Measurements from ENCODE around the gene DCC.

DNA sequence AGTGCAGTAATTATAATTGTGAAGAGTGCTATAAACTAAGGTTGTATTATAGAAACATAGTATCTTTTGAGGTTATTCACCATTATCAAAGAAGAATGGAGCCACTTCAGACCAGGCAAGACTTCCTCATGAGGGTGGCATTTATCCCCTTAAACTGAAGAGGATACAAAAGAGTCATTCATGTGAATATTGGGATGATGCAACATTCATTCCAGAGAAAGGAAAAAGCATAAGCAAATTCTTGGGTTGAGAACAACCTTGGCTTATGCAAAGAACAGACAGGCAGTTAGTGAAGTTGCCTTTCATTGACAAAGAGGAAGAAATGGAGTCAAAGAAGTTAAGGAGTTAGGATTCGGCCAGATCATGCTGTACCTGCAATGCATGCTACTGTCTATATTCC lies 1201.9 kb downstream of the DCC start:
- TF ChIP-seq, protein P1, sequence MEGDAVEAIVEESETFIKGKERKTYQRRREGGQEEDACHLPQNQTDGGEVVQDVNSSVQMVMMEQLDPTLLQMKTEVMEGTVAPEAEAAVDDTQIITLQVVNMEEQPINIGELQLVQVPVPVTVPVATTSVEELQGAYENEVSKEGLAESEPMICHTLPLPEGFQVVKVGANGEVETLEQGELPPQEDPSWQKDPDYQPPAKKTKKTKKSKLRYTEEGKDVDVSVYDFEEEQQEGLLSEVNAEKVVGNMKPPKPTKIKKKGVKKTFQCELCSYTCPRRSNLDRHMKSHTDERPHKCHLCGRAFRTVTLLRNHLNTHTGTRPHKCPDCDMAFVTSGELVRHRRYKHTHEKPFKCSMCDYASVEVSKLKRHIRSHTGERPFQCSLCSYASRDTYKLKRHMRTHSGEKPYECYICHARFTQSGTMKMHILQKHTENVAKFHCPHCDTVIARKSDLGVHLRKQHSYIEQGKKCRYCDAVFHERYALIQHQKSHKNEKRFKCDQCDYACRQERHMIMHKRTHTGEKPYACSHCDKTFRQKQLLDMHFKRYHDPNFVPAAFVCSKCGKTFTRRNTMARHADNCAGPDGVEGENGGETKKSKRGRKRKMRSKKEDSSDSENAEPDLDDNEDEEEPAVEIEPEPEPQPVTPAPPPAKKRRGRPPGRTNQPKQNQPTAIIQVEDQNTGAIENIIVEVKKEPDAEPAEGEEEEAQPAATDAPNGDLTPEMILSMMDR (conservative IDR thresholded peaks at IDR 0.05; ENCODE audit: low read depth, low read length): no peak
- TF ChIP-seq EZH2phosphoT487 (IDR thresholded peaks at IDR 0.05; ENCODE audit: borderline replicate concordance, low read length): no peak

Measured in PC-3 (cell line).